GM12874 (cell line): ENCODE measurements around the gene NOTCH1.

Experiments used
- TF ChIP-seq, protein P1 (sequence below): IDR thresholded peaks from 2 replicates; pipeline ENCODE4 v1.5.1; 2011; ENCODE audit warnings: low read depth, mild to moderate bottlenecking, control low read depth, low read length, moderate library complexity; ENCODE audit not compliant: insufficient read depth

The NOTCH1 gene

DNA sequence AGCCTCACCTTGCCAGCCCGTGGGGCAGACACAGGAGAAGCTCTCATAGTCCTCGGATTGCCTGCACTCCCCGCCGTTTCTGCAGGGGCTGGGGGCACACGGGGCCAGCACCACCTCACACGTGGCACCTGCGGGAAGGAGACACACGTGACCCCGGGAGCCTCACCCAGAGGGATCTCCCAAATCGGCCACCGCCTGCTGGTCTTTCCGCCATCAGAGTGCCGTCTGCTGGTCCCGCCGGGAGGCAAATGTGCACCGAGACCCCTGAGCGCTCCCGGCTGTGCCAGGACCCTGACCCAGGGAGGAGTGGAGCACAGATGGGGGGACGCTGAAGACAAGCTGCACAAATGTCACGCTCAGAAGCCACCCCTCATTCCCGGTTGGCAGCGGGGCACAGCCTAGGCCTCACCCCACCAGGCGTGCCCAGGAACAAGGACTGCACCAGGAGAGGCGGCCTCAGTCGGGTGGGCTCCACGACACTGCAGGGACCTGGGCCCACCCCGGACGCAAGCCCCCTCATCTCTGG lies 34.6 kb downstream of the NOTCH1 start:
- TF ChIP-seq, protein P1, sequence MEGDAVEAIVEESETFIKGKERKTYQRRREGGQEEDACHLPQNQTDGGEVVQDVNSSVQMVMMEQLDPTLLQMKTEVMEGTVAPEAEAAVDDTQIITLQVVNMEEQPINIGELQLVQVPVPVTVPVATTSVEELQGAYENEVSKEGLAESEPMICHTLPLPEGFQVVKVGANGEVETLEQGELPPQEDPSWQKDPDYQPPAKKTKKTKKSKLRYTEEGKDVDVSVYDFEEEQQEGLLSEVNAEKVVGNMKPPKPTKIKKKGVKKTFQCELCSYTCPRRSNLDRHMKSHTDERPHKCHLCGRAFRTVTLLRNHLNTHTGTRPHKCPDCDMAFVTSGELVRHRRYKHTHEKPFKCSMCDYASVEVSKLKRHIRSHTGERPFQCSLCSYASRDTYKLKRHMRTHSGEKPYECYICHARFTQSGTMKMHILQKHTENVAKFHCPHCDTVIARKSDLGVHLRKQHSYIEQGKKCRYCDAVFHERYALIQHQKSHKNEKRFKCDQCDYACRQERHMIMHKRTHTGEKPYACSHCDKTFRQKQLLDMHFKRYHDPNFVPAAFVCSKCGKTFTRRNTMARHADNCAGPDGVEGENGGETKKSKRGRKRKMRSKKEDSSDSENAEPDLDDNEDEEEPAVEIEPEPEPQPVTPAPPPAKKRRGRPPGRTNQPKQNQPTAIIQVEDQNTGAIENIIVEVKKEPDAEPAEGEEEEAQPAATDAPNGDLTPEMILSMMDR: no peak

DNA sequence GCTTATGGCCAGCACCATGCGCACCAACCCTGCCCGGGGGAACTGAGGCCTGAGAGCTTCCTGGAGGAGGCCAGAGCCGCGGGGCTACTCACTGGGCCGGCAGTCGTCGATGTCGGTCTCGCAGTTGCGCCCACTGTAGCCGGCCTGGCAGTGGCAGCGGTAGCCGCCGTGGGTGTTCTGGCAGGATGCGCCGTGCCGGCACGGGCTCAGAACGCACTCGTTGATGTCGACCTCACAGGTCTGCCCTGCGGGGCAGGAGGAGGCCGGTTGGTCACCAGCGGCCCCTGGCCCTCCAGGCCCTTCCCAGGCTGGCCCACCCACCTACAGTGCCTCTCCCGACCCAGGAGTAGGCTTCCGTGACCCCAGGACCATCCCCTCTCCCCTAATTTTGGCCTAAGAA lies 35.3 kb downstream of the NOTCH1 start:
- TF ChIP-seq, protein P1: no peak

DNA sequence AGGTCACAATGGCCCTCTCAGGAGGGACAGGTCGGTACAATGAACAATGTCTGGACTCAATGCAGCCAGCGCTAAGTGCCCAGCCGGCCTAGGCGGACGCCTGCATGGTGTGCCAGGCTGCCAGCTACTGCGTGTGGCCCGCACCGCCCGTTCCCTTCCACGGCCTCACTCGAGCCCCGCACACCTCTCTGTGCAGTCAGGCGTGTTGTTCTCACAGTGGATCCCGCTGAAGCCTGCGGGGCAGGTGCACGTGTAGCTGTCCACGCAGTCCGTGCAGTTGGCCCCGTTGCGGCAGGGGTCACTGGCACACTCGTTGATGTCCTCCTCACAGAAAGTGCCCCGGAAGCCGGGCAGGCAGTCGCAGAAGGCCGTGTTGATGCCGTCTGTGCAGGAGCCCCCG lies 36.3 kb downstream of the NOTCH1 start:
- TF ChIP-seq, protein P1: no peak

DNA sequence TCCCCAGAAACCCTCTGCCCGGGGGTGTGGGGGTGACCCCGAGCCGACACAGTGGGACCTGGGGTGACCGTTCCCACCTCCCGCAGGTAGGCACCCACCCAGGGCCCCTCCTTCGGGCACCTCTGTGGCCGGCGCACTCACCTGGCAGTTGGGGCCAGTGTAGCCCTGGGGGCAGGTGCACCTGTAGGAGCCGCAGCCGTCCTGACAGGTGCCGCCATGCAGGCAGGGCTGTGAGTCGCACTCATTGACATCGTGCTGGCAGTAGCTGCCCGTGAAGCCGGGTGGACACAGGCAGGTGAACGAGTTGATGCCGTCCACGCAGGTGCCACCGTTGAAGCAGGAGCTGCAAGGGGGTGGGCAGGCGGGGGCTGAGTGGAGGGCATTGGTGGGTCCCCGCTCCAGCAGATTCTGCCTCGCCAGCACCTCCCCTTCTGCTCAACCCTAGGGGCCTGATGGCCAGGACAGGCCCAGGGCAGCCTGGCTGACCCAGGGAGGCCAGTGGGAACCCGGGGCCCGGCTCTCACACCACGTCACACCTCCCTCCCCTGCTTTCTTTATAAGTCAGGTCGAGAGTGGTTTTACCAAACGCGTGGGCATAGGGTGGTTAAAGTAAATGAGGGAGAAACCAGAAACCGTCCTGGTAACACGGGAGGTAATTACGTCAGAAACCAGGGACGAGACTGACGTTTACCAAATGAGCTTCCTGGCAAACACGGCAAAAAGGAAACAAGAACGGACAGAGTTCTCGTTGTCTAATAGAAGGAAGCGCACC lies 36.9 kb downstream of the NOTCH1 start:
- TF ChIP-seq, protein P1: no peak

DNA sequence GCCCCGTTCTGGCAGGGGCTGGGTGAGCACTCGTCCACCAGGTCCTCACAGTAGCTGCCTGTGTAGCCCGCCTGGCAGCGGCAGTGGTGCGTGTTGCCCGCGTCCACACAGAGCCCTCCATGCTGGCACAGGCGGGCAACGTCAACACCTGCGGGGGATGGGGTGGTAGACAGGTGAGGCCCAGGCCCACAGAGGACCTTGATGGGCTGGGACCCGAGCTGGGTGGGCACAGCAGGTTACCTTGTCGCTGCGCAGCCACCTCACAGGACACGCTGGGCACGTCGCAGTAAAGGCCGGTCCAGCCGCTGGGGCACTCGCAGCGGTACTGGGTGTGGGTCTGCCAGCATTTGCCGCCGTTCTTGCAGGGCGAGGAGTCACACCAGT lies 37.9 kb downstream of the NOTCH1 start:
- TF ChIP-seq, protein P1: no peak

DNA sequence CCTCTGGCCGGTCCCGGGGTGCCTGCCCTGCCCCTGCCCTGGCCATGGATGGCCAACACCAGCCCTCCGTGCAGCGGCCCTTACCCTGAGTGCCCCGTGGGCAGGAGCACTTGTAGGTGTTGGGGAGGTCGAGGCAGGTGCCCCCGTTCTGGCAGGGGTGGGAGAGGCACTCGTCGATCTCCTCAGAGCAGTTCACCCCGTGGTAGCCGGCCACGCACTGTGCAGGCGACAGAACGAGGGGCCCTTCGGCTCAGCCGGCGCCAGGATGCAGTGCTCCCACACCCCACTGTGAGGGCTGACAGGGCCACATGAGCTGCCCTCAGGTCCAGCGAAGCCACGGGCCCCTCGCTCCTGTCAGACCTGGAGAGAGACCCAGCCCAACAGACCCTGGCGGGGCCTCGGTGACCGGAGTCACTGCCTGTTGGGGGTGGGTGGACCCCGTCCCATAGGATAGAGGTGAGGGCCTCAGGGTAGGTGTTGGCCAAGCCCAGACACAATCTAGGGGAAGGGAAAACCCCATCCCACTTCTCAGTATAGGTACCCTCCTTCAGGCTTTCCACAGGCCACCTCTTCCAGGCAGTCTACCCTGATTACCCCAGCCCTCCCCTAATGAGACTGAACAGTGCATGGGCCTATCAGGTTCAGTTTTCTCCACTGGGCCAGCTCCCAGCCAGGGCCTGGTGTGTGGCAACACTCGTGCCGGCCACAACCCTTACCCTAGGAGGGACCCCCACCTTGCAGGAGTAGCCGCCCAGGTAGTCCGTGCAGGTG lies 38.4 kb downstream of the NOTCH1 start:
- TF ChIP-seq, protein P1: no peak

DNA sequence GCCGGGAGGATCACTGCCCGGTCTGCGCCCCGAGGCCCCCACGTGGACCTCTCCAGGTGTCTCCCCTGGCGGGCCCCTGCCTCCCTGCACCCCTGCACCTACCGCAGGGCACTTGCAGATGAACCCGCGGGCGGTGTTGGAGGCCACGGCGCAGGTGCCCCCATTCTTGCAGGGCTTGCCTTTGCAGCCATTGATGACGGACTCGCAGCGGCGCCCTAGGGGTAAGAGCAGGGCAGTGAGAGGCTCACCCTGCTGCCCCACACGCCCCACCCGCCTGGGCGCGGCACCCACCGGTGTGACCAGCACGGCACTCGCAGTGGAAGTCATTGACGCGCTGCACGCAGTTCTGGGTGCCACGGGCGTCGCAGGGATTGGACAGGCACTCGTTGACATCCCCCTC lies 39.4 kb downstream of the NOTCH1 start:
- TF ChIP-seq, protein P1: no peak
